ENCODE results near the gene GPRC6A.

Gene GPRC6A

GRCh38 chr6:116766506-116767176, 62.2 kb downstream of the GPRC6A start:
- Histone ChIP-seq H3K27ac (peak overlapping the region; percentile 25), H3K36me3 (ENCODE audit: control insufficient read depth, insufficient read depth, low read length) (no peaks in the 10 kb centered on the region)
- no peak for TF ChIP-seq CTCF (IDR thresholded peaks at IDR 0.05)

GRCh38 chr6:116764961-116765841, 63.7 kb downstream of the GPRC6A start, which contains the start of gene FAM162B:
Gene FAM162B (minus strand): TSS chr6:116765719. CDS start chr6:116765576, 143 bp downstream.
- Histone ChIP-seq H3K4me2 (ENCODE audit: low read length) (peak within 1 kb of the TSS; percentile 84), H3K36me3 (ENCODE audit: control insufficient read depth, insufficient read depth, low read length) (no peaks in the 10 kb centered on the region), H2AFZ (peak within 1 kb of the TSS; percentile 74), H3K9me3 (ENCODE audit: control insufficient read depth, low read length) (no peaks in the 10 kb centered on the region), H3K79me2 (no peaks in the 10 kb centered on the region), H3K27me3 (ENCODE audit: control insufficient read depth, insufficient read depth, low read length) (peaks cover 3% of the 10 kb centered on the region), H3K4me3 (ENCODE audit: low read depth, low read length) (peak within 1 kb of the TSS; percentile 52), H3K9ac (no peak within 1 kb of the TSS), H3K4me1 (no peaks in the 10 kb centered on the region), H3K27ac (peak within 1 kb of the TSS; percentile 25)
- TF ChIP-seq CTCF (IDR thresholded peaks at IDR 0.05), result no peak

More at GRCh38 chr6:116766506-116767176, 62.2 kb downstream of the GPRC6A start:
- peaks cover 3% of the 10 kb centered on the region for H3K27me3 ChIP-seq (ENCODE audit: control insufficient read depth, insufficient read depth, low read length)
- H3K9ac ChIP-seq, result no peak overlapping the region
- H3K79me2 ChIP-seq, result no peaks in the 10 kb centered on the region
- no peak overlapping the region for H3K4me2 ChIP-seq (ENCODE audit: low read length)
- H3K4me3 ChIP-seq (ENCODE audit: low read depth, low read length), result no peak overlapping the region
- no peak overlapping the region for H2AFZ ChIP-seq
- no peaks in the 10 kb centered on the region for H3K9me3 ChIP-seq (ENCODE audit: control insufficient read depth, low read length)
- H3K4me1 ChIP-seq, result no peaks in the 10 kb centered on the region

- no peaks in the 10 kb centered on the region for H3K9me3 ChIP-seq (ENCODE audit: control insufficient read depth, low read length)
- no peak for TF ChIP-seq CTCF (IDR thresholded peaks at IDR 0.05)
- H3K36me3 ChIP-seq (ENCODE audit: control insufficient read depth, insufficient read depth, low read length), result no peaks in the 10 kb centered on the region
- H3K4me2 ChIP-seq (ENCODE audit: low read length), result peak overlapping the region; percentile 84
- no peak overlapping the region for H3K9ac ChIP-seq
- H3K4me3 ChIP-seq (ENCODE audit: low read depth, low read length), result peak overlapping the region; percentile 52
- H3K79me2 ChIP-seq, result no peaks in the 10 kb centered on the region
- H3K27ac ChIP-seq, result no peak overlapping the region
- no peaks in the 10 kb centered on the region for H3K4me1 ChIP-seq
- peak overlapping the region; percentile 74 for H2AFZ ChIP-seq
- H3K27me3 ChIP-seq (ENCODE audit: control insufficient read depth, insufficient read depth, low read length), result peaks cover 3% of the 10 kb centered on the region
Measured at GRCh38 chr6:116764629-116764960, 64.3 kb downstream of the GPRC6A start.

- Histone ChIP-seq H3K9me3 (ENCODE audit: control insufficient read depth, low read length) (no peaks in the 10 kb centered on the region), H3K27me3 (ENCODE audit: control insufficient read depth, insufficient read depth, low read length) (peaks cover 3% of the 10 kb centered on the region), H3K4me2 (ENCODE audit: low read length) (no peak overlapping the region), H3K79me2 (no peaks in the 10 kb centered on the region), H3K36me3 (ENCODE audit: control insufficient read depth, insufficient read depth, low read length) (no peaks in the 10 kb centered on the region), H3K4me1 (no peaks in the 10 kb centered on the region), H3K27ac (no peak overlapping the region), H3K9ac (no peak overlapping the region), H2AFZ (no peak overlapping the region), H3K4me3 (ENCODE audit: low read depth, low read length) (no peak overlapping the region)
- TF ChIP-seq CTCF (IDR thresholded peaks at IDR 0.05), result no peak
Measured at GRCh38 chr6:116763906-116764628, 64.8 kb downstream of the GPRC6A start.

Measured in parathyroid adenoma (tissue), 2 donors.